Measurements from ENCODE around the gene HHAT.

DNA sequence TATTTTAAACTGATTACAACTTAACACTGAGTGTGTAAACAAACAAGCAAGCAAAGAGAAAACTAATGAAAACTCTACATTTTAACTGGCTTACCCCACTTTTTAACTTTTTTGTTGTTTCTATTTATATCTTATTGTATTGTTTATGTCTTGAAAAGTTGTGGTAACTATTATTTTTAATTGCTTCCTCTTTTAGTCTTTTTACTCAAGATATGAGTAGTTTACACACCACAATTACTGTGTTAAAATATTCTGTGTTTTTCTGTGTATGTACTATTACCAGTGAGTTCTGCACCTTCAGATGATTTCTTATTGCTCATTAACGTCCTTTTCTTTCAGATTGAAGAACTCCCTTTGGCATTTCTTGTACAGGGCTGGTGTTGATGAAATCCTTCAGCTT is 4.7 kb upstream of the HHAT start:
- TF ChIP-seq CTCF (IDR thresholded peaks at IDR 0.05) (no peak), POLR2A (IDR thresholded peaks at IDR 0.05) (no peak)

Data from testis (tissue), 2 donors.